HG03575 (cell line): ENCODE results near the gene LHFPL6.

Experiments
- ATAC-seq: cut with Tn5 transposase; IDR thresholded peaks from one replicate; pipeline ENCODE4 v1.9.1; 2021; ENCODE audit not compliant: unreplicated experiment, insufficient number of reproducible peaks, low FRiP score; ENCODE audit errors: extremely low read depth

Gene LHFPL6

GRCh38 chr13:39526499-39526898 is 76.5 kb downstream of the LHFPL6 start:
- no peak for ATAC-seq

- no peak for ATAC-seq
These were observed 77.5 kb downstream of the LHFPL6 start for GRCh38 chr13:39525506-39525905.

- no peak for ATAC-seq
These were observed 78.2 kb downstream of the LHFPL6 start for GRCh38 chr13:39524795-39525194.

DNA sequence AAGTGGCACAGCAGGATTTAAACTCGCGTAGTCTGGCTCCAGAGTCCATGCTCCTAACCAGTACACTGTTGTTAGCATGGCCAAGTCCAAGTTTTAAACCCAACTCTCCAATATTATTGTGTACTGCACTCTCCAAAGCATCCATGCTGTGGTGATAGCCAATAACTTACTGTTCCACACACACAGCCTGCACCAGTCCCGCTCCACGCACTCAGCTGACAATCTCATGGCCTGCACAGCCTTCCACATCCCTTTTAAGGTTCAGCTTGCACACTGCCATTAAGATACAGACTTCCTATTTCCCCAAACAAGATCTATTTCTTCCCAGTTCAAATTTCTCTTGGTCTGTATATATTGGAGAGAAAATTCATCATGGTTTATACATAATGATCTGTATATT is 80.7 kb downstream of the LHFPL6 start:
- ATAC-seq, result no peak

DNA sequence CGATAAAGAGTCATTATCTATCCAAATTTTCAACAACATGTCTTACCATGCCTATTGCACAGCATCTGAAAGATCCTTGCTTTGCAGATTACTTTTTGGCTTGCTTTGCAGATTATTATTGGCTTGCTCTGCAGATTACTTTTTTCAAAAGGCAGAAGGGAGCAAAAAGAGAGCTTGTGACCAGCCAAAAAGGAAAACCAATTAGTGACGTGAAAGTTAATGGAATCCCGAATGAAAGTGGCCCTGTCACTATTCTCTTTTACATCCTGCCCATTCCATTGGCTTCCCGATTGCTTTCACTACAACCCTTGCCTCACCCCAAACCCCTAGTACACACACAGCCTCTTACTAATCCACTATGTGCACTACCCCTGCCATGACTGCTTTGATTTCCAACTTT is 81.3 kb downstream of the LHFPL6 start:
- no peak for ATAC-seq

- ATAC-seq, result no peak
These were observed 86.9 kb downstream of the LHFPL6 start for GRCh38 chr13:39516096-39516495.

DNA sequence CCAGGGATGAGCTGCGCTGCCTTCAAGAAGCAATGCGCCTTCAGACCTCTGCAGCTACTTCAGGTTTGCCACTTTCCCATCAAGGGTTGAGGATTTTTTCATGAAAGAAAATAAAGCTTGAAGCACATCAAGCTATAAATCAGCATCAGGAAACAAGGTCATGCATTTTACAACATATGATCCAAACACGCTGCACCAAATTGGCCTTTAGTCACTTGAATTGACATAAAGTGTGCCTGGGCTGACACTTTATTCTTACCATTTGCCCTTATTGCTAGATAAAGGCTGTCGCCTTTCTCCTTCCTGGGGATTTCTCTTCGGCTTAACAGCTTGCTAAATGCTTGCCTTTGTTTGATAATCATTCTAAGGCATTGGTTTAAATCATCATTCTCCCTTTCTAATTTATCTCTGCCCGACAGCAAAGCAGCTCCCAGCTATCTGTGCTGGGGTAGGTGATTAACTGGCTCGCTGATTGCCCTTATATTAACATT is 87.7 kb downstream of the LHFPL6 start:
- ATAC-seq, result no peak

DNA sequence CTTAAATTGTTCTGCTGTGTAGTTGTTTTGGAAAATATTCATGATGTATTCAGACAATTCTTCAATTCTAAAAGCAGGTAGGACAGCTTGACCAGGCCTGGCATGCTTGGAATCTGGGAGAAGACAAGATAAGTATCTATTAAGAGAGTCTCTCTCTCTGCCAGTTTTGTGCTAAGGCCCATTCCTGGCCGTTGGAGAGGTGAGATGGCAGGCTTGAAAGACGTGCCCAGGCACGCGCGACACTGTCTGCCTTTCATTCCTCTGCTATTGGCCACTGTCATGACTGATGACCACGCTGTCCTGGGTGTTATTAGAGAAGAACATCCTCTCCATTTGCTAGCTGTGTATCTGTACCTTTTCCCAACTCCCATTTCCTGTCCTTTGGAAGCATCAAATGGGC is 90.3 kb downstream of the LHFPL6 start:
- no peak for ATAC-seq

DNA sequence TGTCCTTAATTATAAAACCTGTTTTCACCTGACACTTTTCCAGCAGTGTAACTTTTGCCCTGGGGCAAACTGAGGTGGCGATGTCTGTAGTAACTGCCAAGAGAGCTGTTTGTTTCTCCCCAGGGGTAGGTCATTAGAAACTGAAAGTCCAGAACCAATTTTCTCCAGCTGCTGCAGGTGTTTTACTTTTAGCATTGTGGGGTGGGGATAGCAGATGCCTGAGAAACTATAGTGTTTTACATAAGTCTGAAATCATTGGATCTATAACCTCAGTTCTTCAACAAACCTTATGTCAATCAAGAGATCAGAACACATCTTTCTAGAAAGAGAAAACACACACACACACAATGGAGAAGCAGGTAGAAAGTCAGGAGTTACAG is 92.7 kb downstream of the LHFPL6 start:
- ATAC-seq, result no peak

DNA sequence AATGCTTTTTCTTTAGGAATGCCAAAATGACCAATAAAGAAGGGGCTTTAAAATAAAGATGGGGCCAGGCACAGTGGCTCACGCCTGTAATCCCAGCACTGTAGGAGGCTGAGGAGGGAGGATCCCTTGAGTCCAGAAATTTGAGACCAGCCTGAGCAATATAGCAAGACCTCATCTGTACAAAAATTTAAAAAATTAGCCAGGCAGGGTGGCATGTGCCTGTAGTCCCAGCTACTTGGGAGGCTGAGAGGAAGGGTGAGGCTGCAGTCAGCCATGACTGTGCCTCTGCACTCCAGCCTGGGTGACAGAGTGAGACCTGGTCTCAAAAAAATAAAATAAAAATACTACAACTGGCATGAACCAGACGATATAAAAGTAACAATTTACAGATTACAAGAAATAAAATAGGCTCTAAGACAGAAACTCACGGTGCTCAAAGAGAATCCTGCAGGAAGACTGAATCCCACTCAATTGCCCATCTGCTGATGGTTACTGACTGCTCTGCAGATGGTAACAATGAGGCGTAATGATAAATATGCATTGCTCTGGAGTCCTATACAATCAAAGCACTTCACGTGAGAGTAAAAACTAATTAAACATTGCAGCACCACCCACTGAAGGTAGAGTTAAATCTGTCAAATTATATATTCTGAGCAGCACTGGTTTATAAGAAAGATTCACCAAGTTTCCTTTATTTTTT is 93.2 kb downstream of the LHFPL6 start:
- ATAC-seq, result no peak

GRCh38 chr13:39506559-39507390 is 96.2 kb downstream of the LHFPL6 start:
- ATAC-seq, result no peak

GRCh38 chr13:39505151-39505550 is 97.8 kb downstream of the LHFPL6 start:
- no peak for ATAC-seq

GRCh38 chr13:39503048-39503447 is 99.9 kb downstream of the LHFPL6 start:
- ATAC-seq, result no peak

- ATAC-seq, result no peak
These were observed 101.2 kb downstream of the LHFPL6 start for GRCh38 chr13:39501702-39502324.

- no peak for ATAC-seq
These were observed 103.4 kb downstream of the LHFPL6 start for GRCh38 chr13:39499604-39500003.

- no peak for ATAC-seq
These were observed 104.4 kb downstream of the LHFPL6 start for GRCh38 chr13:39498471-39499114.

DNA sequence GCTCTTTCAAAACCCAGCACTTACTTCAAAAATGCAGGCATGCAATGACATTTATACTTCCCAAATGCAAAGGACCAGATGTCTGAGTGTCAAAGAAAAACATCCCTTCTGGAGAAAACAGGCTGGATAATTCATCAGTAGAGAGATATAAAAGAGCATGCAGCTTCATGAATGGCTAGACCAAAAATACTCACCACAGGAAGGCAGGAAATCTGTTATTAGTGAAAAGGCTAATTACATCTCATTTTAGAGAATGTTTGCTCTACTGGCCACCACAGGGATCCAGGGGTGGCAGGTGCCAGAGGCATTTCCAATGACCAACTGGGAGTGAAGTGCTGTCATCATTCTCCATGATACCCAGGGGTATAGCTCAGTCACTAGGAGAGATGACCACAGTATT is 106.5 kb downstream of the LHFPL6 start:
- ATAC-seq, result no peak

DNA sequence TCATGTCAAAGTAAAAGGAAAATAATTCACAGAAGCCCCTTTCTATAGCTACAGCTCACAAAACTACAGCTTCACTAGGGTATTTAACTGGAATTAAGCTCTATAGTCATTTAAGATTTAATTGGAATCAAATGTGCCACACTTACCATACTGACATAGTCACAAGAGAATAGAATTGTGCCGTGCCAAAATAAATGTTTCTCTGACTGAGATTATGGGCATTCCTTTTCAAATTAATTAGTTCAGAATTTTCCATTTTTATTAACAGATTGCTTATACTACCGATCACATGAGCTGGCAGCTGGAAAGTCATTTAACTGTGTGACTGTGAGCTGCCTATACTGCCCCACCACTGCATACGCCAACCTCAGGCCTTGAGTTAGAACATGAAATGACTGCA is 108.4 kb downstream of the LHFPL6 start:
- no peak for ATAC-seq

DNA sequence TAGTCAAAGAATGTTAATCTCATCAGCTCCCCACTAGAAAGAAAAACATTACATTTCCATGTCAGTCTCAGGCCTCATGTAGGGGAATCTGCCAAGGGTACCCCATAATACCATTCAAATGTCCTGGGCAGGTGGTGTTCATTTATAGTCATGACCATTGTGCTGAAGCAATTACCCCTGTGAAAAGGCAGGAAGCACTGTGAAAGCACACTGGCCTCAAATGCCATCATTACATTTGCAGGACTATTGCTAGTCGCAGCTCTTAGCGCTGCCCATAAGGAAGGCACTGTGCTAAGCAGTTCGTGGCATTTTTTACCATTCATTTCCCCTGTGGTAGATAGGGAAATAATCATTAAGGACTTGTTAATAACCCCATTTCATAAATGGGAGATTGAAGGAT is 109.0 kb downstream of the LHFPL6 start:
- no peak for ATAC-seq
